Trophoblast cell (in vitro differentiated cells and primary cell): Measurements from ENCODE around the gene UGT1A3. TPM values are rescaled to one million over a fixed set of nuclear protein-coding genes. Genes with fewer than 3 reads are reported as not detected.

ENCODE experiments used
- DNase-seq, 2 donors: peaks; one replicate each; pipeline ENCODE4 v3.0.0-alpha.2; 2016
- H2AFZ ChIP-seq: 2 replicates; pipeline ENCODE4 v1.6.1; 2013; ENCODE audit warnings: low read length, moderate library complexity, mild to moderate bottlenecking; ENCODE audit not compliant: insufficient read depth, poor library complexity
- H2AK5ac ChIP-seq: 2 replicates; pipeline ENCODE4 v1.6.1; 2013; ENCODE audit warnings: mild to moderate bottlenecking, low read length
- H2BK120ac ChIP-seq: 2 replicates; pipeline ENCODE4 v1.6.1; 2013; ENCODE audit warnings: low read length, mild to moderate bottlenecking, moderate library complexity; ENCODE audit not compliant: insufficient read depth, poor library complexity
- H2BK12ac ChIP-seq: 2 replicates; pipeline ENCODE4 v1.6.1; 2013; ENCODE audit warnings: mild to moderate bottlenecking, low read length, moderate library complexity
- H2BK5ac ChIP-seq: 2 replicates; pipeline ENCODE4 v1.6.1; 2013; ENCODE audit warnings: low read length, low read depth, moderate library complexity, mild to moderate bottlenecking; ENCODE audit not compliant: poor library complexity
- H3K14ac ChIP-seq: 2 replicates; pipeline ENCODE4 v1.6.1; 2013; ENCODE audit warnings: mild to moderate bottlenecking, low read length
- H3K18ac ChIP-seq: 2 replicates; pipeline ENCODE4 v1.6.1; 2013; ENCODE audit warnings: mild to moderate bottlenecking, low read length
- H3K23ac ChIP-seq: 2 replicates; pipeline ENCODE4 v1.6.1; 2013; ENCODE audit warnings: low read length
- H3K27ac ChIP-seq: 2 replicates; pipeline ENCODE4 v1.5.1; 2013; ENCODE audit warnings: low read depth, mild to moderate bottlenecking, inconsistent platforms, low read length, moderate library complexity
- H3K27me3 ChIP-seq: 2 replicates; pipeline ENCODE4 v1.6.1; 2013; ENCODE audit warnings: inconsistent platforms, mild to moderate bottlenecking, low read length, moderate library complexity; ENCODE audit not compliant: insufficient read depth
- H3K36me3 ChIP-seq, 2 experiments: 1 replicate in 1 of 2; 2 replicates in 1 of 2; pipeline ENCODE4 v1.6.1; 2013; ENCODE audit warnings: low read length in 2 of 2, mild to moderate bottlenecking in 2 of 2, moderate library complexity in 1 of 2; ENCODE audit not compliant: insufficient read depth in 2 of 2, control insufficient read depth in 1 of 2
- H3K4ac ChIP-seq: 2 replicates; pipeline ENCODE4 v1.6.1; 2013; ENCODE audit warnings: low read depth, mild to moderate bottlenecking, low read length, moderate library complexity
- H3K4me1 ChIP-seq, 2 experiments: 1 replicate in 1 of 2; 2 replicates in 1 of 2; pipeline ENCODE4 v1.6.1; 2013; ENCODE audit warnings: low read length in 2 of 2, mild to moderate bottlenecking in 2 of 2, moderate library complexity in 1 of 2; ENCODE audit not compliant: insufficient read depth in 2 of 2, control insufficient read depth in 1 of 2
- H3K4me2 ChIP-seq: 2 replicates; pipeline ENCODE4 v1.6.1; 2013; ENCODE audit warnings: inconsistent platforms, mild to moderate bottlenecking, low read length, moderate library complexity
- H3K4me3 ChIP-seq: 2 replicates; pipeline ENCODE4 v1.5.1; 2013; ENCODE audit warnings: mild to moderate bottlenecking, low read depth, low read length, inconsistent platforms
- H3K79me1 ChIP-seq: one replicate; pipeline ENCODE4 v1.6.1; 2013; ENCODE audit warnings: low read length
- H3K79me2 ChIP-seq: 2 replicates; pipeline ENCODE4 v1.6.1; 2013; ENCODE audit warnings: low read length, mild to moderate bottlenecking; ENCODE audit not compliant: control insufficient read depth, insufficient read depth, poor library complexity
- H3K9ac ChIP-seq: 2 replicates; pipeline ENCODE4 v1.6.1; 2013; ENCODE audit warnings: mild to moderate bottlenecking, low read length
- H3K9me3 ChIP-seq: 2 replicates; pipeline ENCODE4 v1.6.1; 2013; ENCODE audit warnings: low read depth, mild to moderate bottlenecking, control low read depth, inconsistent platforms, low read length; ENCODE audit not compliant: insufficient read depth
- H4K12ac ChIP-seq: 2 replicates; pipeline ENCODE4 v1.6.1; 2013; ENCODE audit warnings: low read depth, mild to moderate bottlenecking, low read length, moderate library complexity
- H4K8ac ChIP-seq: 2 replicates; pipeline ENCODE4 v1.6.1; 2013; ENCODE audit warnings: low read depth, mild to moderate bottlenecking, low read length, moderate library complexity
- H4K91ac ChIP-seq: one replicate; pipeline ENCODE4 v1.6.1; 2013; ENCODE audit warnings: low read depth, mild to moderate bottlenecking, low read length, moderate library complexity
- WGBS: extraction: QIAGEN DNeasy Blood & Tissue Kit; methylation state at CpG from one replicate; pipeline ENCODE4 v1.1.7; 2013; ENCODE audit warnings: missing lambda C conversion rate; ENCODE audit not compliant: insufficient read length, insufficient coverage; ENCODE audit errors: extremely low coverage; 5-methylcytosine and 5-hydroxymethylcytosine counted together
- polyA plus RNA-seq: library from polyadenylated mRNA; stranded (reverse); fragments of 200-250 nt; gene quantifications from 2 replicates; pipeline ENCODE4 v1.2.3, GENCODE V29; 2013

The UGT1A3 gene
- not detected in 2 replicates for polyA plus RNA-seq

DNA sequence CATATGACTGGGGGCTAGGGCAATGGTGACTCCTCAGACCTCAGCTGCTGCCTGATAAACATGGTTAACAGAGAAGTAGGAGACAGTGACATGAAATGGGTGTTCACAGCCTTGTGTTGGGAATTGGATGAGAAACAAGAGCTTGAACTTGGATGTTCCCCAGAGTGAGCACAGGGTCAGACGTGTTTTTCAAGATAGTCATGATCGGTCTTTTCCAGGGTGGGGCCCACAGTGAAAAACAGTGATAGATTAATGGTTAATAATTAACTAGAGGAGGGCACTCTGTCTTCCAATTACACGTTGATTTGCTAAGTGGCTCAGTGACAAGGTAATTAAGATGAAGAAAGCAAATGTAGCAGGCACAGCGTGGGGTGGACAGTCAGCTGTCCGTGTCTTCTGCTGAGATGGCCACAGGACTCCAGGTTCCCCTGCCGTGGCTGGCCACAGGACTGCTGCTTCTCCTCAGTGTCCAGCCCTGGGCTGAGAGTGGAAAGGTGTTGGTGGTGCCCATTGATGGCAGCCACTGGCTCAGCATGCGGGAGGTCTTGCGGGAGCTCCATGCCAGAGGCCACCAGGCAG, at the start of gene UGT1A3:
Gene UGT1A3 (plus strand): TSS at position 320 of the 579 bp plus-strand sequence. CDS start 85 bp downstream, at position 405.
- Histone ChIP-seq H3K4me2 (no peak within 1 kb of the TSS), H4K91ac (no peak within 1 kb of the TSS)
- no CpG with 5 or more reads among the region's 8 CpGs for WGBS

DNA sequence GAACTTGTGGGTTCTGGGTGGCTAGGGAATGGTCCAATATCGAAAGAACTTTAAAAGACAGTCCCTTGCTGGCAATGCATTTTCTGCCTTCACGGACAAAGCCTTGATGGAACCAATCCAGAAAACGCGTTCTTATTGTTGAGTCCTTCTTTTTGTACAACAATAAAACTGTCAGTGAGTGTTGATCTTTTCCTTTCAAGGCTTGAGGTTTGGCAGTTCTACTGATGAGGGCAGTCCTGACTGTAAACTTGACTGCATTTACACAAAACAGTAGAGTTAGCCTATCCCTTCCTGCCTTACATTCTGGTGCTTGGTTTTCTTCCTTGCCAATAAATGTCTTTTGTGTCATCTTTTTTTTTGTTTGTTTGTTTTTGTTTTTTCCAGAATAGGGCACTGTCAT, 49.6 kb upstream of the UGT1A3 start:
- Histone ChIP-seq H4K12ac (no peak overlapping the region), H2BK120ac (no peak overlapping the region), H3K4me1 (no peaks in the 10 kb centered on the region), H3K79me2 (no peaks in the 10 kb centered on the region), H3K36me3 (no peaks in the 10 kb centered on the region), H3K4me3 (no peak overlapping the region), H3K27me3 (no peaks in the 10 kb centered on the region), H3K4ac (no peak overlapping the region), H3K23ac (no peak overlapping the region), H3K4me2 (no peak overlapping the region), H3K9ac (no peak overlapping the region), H3K18ac (no peak overlapping the region), H2BK12ac (no peak overlapping the region), H3K9me3 (peaks cover 2% of the 10 kb centered on the region), H2AK5ac (no peak overlapping the region), H3K14ac (no peak overlapping the region), H4K91ac (no peak overlapping the region), H3K27ac (no peak overlapping the region), H2BK5ac (no peak overlapping the region), H3K79me1 (no peaks in the 10 kb centered on the region), H2AFZ (no peak overlapping the region), H4K8ac (no peak overlapping the region)
- no peak for DNase-seq
- WGBS, result no CpG with 5 or more reads among the region's 4 CpGs

More for the DNA sequence above, at the start of gene UGT1A3:
- no peak within 1 kb of the TSS for H2AFZ ChIP-seq
- no peak within 1 kb of the TSS for H4K8ac ChIP-seq
- H3K4me1 ChIP-seq, result no peaks in the 10 kb centered on the region
- H3K27ac ChIP-seq, result no peak within 1 kb of the TSS
- H3K18ac ChIP-seq, result no peak within 1 kb of the TSS
- peaks cover 10% of the 10 kb centered on the region for H3K9me3 ChIP-seq
- no peak within 1 kb of the TSS for H2BK120ac ChIP-seq
- H3K36me3 ChIP-seq, result no peaks in the 10 kb centered on the region
- H3K14ac ChIP-seq, result no peak within 1 kb of the TSS
- no peak within 1 kb of the TSS for H2AK5ac ChIP-seq
- no peaks in the 10 kb centered on the region for H3K79me2 ChIP-seq
- H3K23ac ChIP-seq, result no peak within 1 kb of the TSS
- H3K27me3 ChIP-seq, result no peaks in the 10 kb centered on the region
- no peak within 1 kb of the TSS for H3K4me3 ChIP-seq
- no peak within 1 kb of the TSS for H2BK12ac ChIP-seq
- H3K4ac ChIP-seq, result no peak within 1 kb of the TSS
- no peak within 1 kb of the TSS for H2BK5ac ChIP-seq
- no peaks in the 10 kb centered on the region for H3K79me1 ChIP-seq
- H3K9ac ChIP-seq, result no peak within 1 kb of the TSS
- DNase-seq, result no peak
- no peak within 1 kb of the TSS for H4K12ac ChIP-seq

DNA sequence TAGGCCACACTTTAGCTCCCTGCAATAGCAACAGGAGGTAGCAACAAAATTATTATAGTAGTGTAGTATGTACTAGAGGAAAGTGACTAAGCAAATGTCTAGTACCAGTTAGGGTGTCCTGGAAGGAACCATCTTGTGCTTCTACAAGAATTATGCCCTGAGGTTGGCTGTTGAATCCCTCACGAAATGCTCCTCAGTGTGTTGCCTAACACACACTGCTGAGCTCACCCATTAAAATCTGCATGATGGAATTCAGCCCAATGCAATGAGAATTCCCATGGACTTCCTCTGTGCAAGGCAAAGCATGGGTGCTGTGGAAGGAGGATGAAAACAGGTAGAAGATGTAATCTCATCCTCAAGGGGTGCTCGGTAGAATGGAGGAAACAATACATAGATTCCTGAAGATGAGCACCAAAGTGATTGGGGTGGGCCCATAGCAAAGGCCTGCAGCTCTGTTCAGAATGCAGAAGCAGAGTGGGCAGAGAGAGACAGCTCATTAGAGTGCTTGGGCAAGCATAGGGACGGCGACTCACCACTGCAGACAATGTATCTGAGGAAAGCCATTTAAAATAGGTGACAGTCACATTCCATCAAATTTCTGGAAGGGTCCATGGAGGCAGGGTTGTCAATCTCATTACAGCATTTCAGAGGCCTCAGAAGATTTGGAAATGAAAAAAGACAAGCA, 48.3 kb upstream of the UGT1A3 start:
- no peak overlapping the region for H2AK5ac ChIP-seq
- no peak overlapping the region for H3K4ac ChIP-seq
- DNase-seq, result no peak
- WGBS, result no CpG with 5 or more reads among the region's 4 CpGs
- peak overlapping the region; percentile 46 for H3K9ac ChIP-seq
- peaks cover 2% of the 10 kb centered on the region for H3K9me3 ChIP-seq
- H3K36me3 ChIP-seq, result no peaks in the 10 kb centered on the region
- H3K27ac ChIP-seq, result no peak overlapping the region
- no peak overlapping the region for H4K91ac ChIP-seq
- no peak overlapping the region for H2AFZ ChIP-seq
- H3K23ac ChIP-seq, result no peak overlapping the region
- H3K27me3 ChIP-seq, result no peaks in the 10 kb centered on the region
- H3K79me2 ChIP-seq, result no peaks in the 10 kb centered on the region
- H2BK5ac ChIP-seq, result no peak overlapping the region
- no peaks in the 10 kb centered on the region for H3K79me1 ChIP-seq
- no peak overlapping the region for H3K14ac ChIP-seq
- H4K12ac ChIP-seq, result no peak overlapping the region
- no peak overlapping the region for H3K18ac ChIP-seq
- H3K4me2 ChIP-seq, result no peak overlapping the region
- no peak overlapping the region for H2BK12ac ChIP-seq
- no peaks in the 10 kb centered on the region for H3K4me1 ChIP-seq
- H3K4me3 ChIP-seq, result no peak overlapping the region
- no peak overlapping the region for H4K8ac ChIP-seq
- H2BK120ac ChIP-seq, result no peak overlapping the region

DNA sequence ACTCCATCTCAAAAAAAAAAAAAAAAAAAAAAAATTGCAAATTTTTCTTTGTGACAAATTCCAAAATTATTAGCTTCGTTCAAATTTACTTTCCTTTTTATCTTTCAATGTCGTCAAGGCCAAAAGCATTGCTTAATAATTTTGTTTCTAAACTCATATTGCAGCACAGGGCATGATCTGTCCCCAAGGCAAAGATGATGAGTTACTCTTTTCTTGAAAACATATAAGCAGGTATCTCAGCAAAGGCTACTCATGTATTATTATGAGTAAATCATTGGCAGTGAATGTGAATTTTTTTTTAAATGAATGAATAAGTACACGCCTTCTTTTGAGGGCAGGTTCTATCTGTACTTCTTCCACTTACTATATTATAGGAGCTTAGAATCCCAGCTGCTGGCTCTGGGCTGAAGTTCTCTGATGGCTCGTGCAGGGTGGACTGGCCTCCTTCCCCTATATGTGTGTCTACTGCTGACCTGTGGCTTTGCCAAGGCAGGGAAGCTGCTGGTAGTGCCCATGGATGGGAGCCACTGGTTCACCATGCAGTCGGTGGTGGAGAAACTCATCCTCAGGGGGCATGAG, 47.2 kb upstream of the UGT1A3 start, which contains the start of gene UGT1A7:
Gene UGT1A7 (plus strand): TSS at position 381 of the 579 bp plus-strand sequence. CDS start 37 bp downstream, at position 418.
- H2BK5ac ChIP-seq, result no peak within 1 kb of the TSS
- H3K14ac ChIP-seq, result no peak within 1 kb of the TSS
- no peak within 1 kb of the TSS for H3K4ac ChIP-seq
- no peak within 1 kb of the TSS for H4K91ac ChIP-seq
- no peaks in the 10 kb centered on the region for H3K36me3 ChIP-seq
- H2AFZ ChIP-seq, result no peak within 1 kb of the TSS
- no peak within 1 kb of the TSS for H2BK12ac ChIP-seq
- H3K18ac ChIP-seq, result no peak within 1 kb of the TSS
- peaks cover 2% of the 10 kb centered on the region for H3K9me3 ChIP-seq
- no peak within 1 kb of the TSS for H4K12ac ChIP-seq
- H4K8ac ChIP-seq, result no peak within 1 kb of the TSS
- H3K4me2 ChIP-seq, result no peak within 1 kb of the TSS
- no peak within 1 kb of the TSS for H2AK5ac ChIP-seq
- H3K9ac ChIP-seq, result no peak within 1 kb of the TSS
- no peak within 1 kb of the TSS for H3K23ac ChIP-seq
- H3K79me2 ChIP-seq, result no peaks in the 10 kb centered on the region
- H3K4me3 ChIP-seq, result no peak within 1 kb of the TSS
- H2BK120ac ChIP-seq, result no peak within 1 kb of the TSS
- H3K27ac ChIP-seq, result no peak within 1 kb of the TSS
- no peaks in the 10 kb centered on the region for H3K4me1 ChIP-seq
- DNase-seq, result no peak
- no peaks in the 10 kb centered on the region for H3K79me1 ChIP-seq
- WGBS, result 100% methylated on average over 1 of the region's 5 CpGs
- H3K27me3 ChIP-seq, result no peaks in the 10 kb centered on the region
